Fibroblast of villous mesenchyme (primary cell): ENCODE results near the gene EXT2. TPM values are rescaled to one million over a fixed set of nuclear protein-coding genes. Genes with fewer than 3 reads are reported as not detected.

Source experiments
- DNase-seq: peaks from one replicate; pipeline ENCODE4 v3.0.0-alpha.2; 2010; ENCODE audit warnings: low read depth
- H3K4me3 ChIP-seq: 2 replicates; pipeline ENCODE4 v1.5.1; 2011; ENCODE audit warnings: low read depth, mild to moderate bottlenecking, low read length
- CTCF ChIP-seq: IDR thresholded peaks from 2 replicates; pipeline ENCODE4 v1.5.1; 2012; ENCODE audit warnings: low read depth, mild to moderate bottlenecking, low read length; ENCODE audit not compliant: insufficient read depth
- total RNA-seq: library from RNA; depleted of rRNA; stranded (reverse); fragments of >200 nt; gene quantifications from 2 replicates; pipeline ENCODE4 v1.2.3, GENCODE V29; 2012

Gene EXT2
- total RNA-seq, 1 donor, result 161 TPM

- DNase-seq, result no peak
- no peak overlapping the region for H3K4me3 ChIP-seq
These were observed 134.1 kb downstream of the EXT2 start for GRCh38 chr11:44229624-44230023.

GRCh38 chr11:44235765-44236201 lies 140.3 kb downstream of the EXT2 start:
- no peak for TF ChIP-seq CTCF
- H3K4me3 ChIP-seq, result no peak overlapping the region
- peak; percentile 82 for DNase-seq

More at GRCh38 chr11:44229624-44230023, 134.1 kb downstream of the EXT2 start:
- no peak for TF ChIP-seq CTCF

GRCh38 chr11:44236296-44236695 lies 140.8 kb downstream of the EXT2 start:
- no peak for DNase-seq
- H3K4me3 ChIP-seq, result no peak overlapping the region
- no peak for TF ChIP-seq CTCF

- no peak for DNase-seq
- TF ChIP-seq CTCF, result no peak
- no peak overlapping the region for H3K4me3 ChIP-seq
These were observed 141.7 kb downstream of the EXT2 start for GRCh38 chr11:44237156-44237555.

GRCh38 chr11:44241851-44242250 lies 146.4 kb downstream of the EXT2 start:
- TF ChIP-seq CTCF, result no peak
- H3K4me3 ChIP-seq, result no peak overlapping the region
- DNase-seq, result no peak

GRCh38 chr11:44243086-44243485 lies 147.6 kb downstream of the EXT2 start:
- no peak overlapping the region for H3K4me3 ChIP-seq
- no peak for TF ChIP-seq CTCF
- DNase-seq, result no peak

- TF ChIP-seq CTCF, result no peak
- peak; percentile 36 for DNase-seq
- no peak overlapping the region for H3K4me3 ChIP-seq
These were observed 148.3 kb downstream of the EXT2 start for GRCh38 chr11:44243595-44244343.
